Measurements from ENCODE around the gene FABP1.

FABP1 gene

DNA sequence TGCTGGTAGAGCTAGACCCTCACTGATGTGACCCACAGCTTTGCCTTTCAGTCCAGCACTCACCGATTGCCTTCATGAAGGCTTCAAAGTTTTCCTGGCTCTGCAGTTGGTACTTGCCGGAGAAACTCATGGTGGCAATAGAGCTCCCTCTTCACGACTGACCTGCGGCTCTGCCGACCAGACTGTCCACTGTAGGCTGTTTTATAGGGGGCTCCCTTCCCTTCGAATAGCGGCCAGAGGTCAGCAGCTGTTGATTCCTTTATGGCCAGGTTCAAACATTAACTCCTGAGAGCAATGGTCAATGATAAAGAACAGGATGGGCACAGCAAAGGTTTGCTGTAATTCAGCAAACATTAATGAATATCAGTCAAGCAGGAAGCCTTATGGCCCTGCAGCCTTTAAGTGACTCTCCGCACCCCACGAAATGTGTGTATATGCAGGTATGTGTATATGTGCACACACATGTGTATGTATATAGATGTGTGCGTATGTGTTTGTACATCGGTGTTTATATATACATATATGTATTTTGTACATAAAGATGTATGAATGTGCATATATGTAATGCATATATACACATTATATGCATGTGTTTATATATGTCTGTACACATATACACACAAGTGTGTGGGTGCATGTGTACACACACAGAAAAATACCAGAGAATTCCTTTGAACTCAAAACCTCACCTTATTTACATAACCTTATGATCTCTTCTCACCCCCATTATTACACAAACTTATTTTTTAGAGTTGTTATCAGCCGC is at the start of gene FABP1:
Gene FABP1 (minus strand): TSS at position 175 of the 766 bp plus-strand sequence. CDS start 45 bp downstream, at position 130.
- DNase-seq, result no peak

DNA sequence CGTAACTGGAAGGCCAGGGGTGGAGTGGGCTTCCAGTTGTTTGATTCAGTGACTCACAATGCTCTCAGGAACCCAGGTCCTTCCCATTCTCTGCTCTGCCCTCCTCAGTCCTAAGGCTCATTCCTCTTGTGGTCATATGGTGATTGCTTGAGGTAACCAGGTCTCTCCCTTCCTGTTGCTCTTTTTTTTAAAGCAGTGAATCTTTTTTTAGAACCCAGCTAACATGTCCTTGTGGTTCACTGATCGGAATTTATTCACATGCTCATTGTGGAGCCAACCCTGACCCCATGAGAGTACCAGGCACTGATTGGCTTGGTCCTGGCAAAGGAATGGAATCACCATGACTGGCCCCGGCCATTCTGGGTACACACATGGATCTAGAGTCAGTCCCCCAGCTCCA is 49.7 kb upstream of the FABP1 start:
- DNase-seq, result no peak

DNA sequence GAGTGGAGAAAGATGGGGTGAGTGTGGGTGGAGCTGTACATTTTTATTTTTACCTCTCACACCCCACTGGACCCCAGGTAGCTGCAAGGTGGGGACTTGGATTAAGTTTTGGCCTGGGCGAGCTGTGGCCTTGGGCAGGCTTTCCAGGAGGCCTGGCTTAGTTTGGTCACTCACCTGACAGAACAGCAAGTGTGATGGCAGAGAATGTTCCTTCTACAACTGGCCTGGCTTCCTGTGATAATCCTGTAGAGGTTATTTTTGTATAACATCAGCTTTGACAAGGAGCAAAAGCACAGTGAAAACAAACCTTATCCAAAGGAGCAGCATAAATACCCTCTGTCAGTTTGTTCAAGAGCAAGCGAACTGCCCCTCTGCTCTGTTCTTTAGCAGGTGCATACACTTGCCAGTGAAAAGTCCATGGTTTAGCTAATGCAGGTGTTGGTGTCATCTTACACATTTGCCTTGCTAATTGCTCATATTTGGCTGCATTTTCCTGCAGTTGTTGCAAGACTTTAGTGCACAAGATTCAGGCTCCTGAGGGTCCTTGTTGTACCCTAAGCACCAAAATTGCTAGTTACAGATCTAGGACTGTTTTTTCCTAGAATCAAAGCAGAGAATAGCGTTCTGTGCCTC is 48.6 kb upstream of the FABP1 start:
- DNase-seq, result peak; percentile 91

DNA sequence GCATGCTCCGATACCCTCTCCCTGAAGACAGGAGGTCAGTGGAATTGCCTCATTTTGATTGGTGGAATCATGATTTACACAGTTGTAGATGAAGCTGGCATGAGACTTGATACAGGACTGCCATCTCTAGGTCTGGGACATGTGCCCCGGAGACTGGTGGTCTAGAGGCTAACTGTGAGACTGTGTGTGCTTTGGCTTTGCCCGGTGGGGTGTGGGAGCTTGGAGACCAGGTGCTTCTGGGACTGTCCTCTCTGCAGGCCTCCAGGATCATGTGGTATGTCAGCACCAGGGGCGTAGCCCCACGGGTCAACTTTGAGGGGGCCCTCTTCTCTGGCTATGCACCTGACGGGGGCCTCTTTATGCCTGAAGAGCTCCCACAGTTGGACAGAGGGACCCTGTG is 45.0 kb upstream of the FABP1 start:
- DNase-seq, result no peak

DNA sequence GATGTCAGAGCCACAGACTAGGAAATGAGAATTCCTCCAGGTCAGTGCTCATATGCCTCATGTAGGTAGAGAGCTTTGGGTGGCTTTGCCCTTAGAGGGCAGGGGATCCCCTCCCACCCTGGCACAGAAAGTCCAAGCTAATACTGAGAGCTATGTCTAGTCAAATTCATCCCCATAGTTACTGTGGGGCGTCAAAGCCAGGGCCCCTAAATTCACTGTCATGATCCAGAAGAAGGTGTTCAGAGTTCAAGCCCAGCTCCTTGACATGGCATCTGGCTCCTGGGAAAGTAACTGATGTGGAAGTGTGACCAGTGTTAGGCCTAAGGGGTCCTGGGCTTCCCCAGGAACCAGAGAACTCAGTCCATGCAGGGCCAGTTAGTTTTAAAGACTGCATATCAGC is 44.1 kb upstream of the FABP1 start:
- no peak for DNase-seq

DNA sequence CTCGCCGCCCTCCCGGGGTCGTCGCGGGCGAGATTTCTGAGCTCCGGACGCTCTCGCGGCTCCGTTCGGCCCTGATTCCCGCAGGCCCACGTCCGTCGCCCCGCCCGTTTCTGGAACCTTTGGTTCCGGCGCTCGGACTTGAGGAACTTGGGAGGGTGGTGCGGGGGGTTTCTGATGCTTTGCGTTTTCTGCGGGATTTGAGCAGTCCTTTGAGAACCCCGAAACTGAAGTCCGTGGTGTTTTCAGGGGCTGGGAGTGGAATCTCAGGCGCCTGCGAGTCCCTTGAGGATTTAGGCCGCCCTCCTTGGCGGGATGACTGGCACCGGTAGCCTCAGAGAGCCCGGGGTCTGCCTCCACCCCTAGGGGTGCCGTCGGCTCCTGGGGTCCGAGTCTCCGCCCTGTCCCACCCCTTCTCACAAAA is 42.6 kb upstream of the FABP1 start:
- no peak for DNase-seq

DNA sequence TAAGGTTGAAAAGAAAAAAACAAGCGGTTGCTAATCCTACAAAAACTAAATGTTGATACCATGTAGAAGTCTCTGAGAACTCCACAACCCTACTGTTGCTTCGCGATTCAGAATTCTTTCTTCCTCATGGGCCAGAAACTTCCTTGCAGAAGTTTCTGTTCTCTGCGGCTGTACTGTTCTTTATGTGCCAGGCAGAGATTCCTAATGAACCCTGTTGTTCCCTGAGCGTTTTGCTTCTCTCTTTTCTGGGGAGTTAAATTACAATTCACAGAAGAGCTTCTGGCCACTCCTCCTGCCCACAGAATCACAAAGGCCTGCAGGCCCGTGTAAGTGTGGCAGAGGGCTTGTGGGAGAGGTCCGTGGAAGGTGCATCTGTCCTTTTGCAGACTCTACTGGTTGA is 40.5 kb upstream of the FABP1 start:
- no peak for DNase-seq

DNA sequence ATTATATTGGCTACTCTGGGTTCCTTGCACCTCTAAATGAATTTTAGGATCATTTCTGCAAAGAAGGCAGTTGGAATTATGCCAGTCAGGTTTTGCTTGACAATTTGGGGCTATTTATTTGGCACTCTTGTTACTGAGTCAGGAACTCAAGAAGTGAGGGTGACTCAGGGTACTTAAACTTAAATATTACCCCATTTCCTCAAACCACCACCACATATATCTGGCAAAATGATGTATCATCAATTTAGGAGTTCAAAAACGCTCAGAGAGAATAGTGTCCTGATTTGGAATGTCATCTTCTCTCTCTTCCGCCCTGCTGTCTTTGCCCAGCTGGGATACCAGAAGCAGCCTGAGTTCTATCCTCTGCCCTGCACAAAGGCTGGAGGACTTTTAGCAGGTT is 39.9 kb upstream of the FABP1 start:
- no peak for DNase-seq

DNA sequence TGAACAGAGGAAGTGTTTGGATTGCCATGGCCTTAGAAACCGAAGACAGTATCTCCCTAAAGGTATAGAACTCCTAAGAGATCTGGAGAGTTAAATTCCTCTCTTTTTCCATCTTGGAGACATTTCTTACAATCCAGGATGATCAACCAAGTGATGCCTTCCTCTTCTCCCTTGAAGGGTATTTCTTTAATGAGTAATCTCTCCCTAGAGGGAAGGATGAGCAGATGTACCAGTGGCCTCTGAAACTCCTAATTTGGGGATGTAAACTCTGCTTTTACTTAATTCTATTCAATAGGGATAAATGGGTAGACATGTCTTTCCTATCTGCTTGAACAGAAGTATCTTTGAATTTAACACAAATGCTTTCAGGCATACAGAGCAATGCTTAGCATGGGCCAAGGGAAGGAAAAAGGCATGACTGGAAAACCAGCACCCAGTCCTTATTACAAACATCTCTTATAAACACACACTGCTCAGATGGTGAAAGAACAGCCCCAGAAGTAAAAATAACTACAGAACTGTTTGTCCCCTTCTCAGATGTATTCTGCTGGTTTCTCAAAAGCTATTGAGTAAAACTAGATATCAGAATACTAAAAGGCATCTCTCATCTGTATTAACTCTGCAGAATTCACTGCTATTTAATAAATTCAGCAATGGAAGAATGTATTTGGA is 37.6 kb upstream of the FABP1 start:
- no peak for DNase-seq

DNA sequence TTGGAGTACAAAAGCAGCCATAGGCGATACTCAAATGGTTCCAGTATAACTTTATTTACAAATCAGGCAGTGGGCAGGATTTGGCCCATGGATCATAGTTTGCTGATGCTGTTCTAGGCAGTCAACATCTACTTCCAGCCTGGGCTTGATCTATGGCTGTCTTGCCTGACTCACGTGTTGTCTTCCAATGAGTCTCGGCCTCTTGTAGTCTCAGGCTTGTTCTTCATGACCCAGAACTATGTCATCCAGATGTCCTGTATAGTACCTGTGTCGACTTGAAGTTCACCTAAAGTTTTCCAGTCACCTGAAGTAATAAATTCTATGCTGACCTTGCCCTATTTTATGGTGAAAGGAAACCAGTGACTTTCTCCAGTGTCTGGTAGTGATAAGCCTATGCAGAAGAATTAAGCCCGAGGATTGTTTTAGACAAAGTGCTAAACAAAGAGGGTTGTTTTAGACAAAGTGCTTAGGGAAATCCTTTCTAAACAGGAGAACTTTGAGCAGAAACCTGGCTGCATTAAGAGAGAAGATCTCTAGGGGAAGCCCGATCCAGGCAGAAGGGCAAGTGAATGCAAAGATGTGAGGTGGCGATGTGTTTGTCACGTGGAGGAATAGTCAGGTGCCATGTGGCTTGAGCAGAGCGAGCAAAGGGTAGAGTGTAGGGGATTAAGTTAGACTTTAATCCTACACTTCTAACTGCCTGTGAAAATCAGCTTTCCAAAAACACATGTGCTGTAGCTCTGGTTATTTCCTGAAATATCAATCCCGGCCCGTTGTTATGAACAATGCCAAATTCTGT is 33.8 kb upstream of the FABP1 start:
- DNase-seq, result no peak

DNA sequence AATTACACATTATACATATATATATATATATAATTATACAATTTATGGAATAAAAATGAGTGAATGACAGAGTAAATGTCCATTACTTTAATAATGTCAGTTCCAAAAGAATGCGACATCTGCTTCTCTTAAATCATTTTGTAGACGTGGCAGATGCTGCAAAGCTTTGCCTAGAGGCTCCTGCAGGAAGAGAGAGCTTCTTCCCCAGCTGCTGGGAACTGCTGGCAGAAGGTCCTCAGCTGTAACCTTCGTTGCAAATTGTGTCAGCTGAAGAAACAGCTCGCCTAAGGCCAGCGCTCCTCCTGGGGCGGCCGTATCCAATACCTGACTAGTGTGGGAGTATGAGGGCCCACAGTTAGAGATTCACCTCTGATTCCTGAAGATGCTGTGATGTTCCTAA is 32.7 kb upstream of the FABP1 start:
- DNase-seq, result no peak

DNA sequence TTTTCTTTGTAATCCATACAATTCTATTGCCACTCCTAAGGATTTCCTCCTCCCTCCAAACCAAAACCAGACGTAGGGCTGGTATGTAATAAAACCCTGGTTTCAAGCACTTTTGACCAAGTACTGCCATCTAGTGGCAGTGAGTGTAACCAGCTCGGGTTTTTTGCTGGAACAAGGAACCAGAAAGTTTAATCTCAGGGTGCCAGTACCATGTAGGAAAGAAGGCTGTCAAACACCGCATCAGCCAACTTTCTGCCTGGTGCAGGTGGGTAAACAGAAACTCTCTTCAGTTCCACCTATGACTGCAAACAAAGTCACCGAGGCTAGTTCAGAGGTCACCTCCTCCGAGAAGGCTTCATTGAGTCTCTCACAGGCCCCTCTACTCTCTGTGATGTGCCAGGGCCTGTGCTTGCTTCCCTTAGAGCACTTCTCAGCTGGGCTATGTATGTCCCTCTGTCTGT is 32.1 kb upstream of the FABP1 start:
- peak; percentile 49 for DNase-seq

DNA sequence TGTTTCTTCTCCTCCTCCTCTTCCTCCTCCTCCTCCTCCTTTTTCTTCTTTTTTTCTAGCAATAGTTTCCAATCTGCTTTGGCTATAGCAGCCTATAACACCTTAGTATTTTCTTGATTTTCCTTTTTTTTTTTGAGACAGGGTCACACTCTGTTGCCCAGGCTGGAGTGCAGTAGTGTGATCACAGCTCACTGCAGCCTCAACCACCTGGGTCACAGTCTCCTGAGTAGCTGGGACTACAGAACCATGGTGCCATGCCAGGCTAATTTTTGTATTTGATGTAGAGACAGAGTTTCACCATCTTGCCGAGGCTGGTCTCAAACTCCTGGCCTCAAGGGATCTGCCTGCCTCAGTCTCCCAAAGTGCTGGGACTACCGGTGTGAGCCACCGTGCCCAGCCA is 31.6 kb upstream of the FABP1 start:
- DNase-seq, result no peak

DNA sequence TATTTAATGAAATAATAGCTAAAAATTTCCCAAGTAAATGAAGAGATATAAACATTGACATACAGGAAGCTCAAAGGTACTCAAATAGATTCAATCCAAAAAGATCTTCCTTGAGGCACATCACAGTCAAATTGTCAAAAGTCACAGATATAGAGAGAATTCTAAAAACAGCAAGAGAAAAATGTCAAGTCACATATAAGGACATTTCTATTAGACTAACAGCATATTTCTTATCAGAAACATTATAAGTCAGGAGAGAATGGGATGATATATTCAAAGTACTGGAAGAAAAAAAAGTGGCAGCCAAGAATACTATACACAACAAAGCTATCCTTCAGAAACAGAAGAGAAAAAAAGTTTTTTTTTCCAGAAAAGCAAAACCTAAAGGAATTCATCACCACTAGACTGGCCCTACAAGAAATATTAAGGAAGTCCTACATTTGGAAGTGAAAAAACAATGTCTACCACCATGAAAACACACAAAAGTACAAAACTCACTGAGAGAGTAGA is 21.1 kb upstream of the FABP1 start:
- DNase-seq, result no peak

DNA sequence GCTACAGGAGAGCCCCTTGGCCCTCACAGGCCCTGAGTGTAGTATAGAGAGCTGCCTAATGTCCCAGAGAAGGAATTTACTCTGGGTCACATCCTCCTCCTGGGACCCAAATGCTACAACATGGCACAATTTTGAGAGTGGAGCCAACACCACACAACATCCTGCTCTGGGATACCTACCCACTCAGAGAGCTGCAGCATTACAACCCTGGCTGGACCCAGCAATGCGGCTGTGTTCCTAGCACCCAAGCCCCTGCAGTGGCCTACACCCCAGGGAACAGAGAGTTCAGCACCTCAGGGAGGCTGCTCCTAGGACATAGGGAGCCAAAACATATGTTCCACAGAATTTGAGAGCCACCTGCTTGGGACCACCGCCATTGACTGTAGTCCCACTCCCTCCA is 19.3 kb upstream of the FABP1 start:
- no peak for DNase-seq

DNA sequence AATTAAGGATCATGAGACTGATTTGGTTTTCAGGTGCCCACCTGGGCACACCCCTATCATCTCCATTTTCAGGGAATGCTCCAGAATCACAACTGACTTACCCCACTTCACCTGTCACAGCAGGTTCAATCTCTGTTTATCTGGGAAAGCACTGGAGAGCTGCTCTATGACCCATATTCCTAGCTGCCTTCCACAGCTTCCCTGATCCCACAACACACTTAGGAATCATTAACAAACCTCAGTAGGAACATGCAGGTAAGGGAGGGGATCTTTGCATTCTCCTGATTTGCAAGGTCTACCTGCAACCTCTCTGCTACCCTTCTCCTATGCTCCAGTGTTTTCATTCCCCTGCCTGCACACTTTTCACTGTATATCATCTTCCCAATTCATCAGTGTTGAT is 18.7 kb upstream of the FABP1 start:
- DNase-seq, result no peak

DNA sequence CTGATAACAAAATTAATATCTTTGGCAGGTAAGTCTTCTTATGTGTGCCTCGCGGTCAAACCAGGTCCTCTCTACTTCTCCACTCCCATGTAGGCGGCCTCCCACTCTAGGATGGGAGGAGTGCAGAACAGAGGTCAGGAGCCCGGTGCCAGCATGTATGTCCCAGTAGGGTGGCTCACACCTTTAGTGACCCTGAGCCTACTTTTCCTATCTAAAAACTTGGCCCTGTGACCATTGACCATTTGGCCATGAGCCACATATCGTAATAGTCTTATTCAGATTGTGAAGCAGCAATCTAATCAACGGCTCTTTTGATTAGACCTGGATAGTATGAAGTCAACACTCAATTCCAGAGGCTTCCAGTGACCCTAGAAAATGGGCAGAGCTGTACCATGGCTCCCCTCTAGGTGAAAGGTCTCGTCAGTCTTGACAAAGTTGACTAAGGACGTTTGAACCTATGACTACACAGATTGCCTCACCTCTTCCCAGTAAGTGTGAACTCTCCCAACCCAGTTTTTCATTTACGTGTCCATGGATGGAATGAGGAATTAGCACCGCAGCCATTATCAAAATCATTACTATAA is 17.1 kb upstream of the FABP1 start:
- DNase-seq, result no peak

DNA sequence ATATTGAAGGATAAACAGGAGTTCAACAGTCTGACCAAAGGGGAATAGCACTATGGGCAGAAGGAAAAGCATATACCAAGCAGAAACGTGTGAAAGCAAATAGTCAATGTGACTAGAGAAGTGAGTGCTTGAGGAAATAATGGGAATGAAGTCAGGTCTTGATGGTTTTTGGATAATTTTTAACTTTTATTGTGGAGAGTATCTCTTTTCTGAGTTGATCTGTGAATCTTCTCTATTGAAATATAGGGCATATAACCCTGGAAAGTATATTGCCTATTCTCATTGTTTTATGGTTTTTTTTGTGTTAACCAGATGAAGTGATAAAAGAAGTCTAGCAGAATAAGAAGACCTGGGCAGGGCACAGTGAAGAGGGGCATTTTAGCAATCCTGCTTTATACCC is 16.4 kb upstream of the FABP1 start:
- DNase-seq, result no peak

DNA sequence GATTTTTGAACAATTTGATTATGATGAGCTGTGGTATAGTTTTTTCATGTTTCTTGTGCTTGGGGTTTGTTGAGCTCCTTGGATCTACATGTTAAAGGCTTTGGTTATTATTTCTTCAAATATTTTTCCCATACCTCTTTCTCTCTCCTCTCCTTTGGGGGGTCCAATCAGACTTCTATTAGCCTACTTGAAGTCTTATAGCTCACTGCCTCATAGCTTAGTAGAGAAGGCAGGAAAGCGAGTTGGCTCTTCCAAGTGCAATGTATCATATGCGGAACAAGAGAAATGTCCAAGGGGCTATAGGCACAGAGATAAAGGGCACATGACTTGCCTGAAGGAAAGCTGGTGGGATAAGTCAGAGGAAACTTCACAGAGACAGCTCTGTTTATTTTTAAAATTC is 14.1 kb upstream of the FABP1 start:
- no peak for DNase-seq

DNA sequence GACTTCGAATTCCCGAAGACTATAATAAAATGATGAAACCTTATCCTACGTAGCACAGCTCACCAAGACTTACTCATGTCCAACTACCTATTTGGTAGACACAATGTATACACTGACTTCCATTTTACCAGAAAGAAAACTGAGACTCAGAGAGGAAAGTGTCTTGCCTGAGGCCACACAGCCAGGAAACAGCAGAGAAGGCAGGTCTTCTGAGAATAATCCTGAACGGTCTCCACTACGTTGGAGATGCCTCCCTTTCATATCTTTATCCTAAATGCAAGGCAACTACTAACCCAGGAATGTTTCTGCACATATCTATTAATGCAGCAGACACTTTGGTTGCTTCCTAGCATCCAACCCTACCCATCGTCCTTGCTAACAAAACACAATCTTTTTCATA is 11.9 kb upstream of the FABP1 start:
- DNase-seq, result no peak

DNA sequence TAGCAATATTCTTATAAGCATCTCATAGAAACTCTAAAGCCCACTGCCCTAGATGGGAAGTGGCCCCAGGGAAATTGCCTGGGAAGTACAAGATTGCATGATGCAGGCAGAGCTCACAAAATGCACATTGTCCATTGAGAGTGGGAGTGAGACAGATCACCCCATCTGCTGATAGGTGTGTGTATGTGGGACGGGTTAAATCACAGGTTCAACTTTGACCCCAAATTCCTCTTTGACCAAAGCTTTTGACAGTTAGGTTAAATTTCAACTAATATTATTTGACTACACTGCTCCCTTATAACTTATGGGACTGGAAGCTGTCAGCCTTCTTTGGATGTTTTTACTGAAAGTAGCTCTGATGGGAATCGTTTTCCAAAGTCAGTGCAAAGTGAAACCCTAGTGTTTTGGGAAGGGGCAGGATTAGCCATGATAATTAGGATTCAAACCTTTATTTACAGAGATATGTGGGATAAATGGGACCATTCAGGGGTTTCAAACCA is 11.4 kb upstream of the FABP1 start:
- DNase-seq, result no peak

DNA sequence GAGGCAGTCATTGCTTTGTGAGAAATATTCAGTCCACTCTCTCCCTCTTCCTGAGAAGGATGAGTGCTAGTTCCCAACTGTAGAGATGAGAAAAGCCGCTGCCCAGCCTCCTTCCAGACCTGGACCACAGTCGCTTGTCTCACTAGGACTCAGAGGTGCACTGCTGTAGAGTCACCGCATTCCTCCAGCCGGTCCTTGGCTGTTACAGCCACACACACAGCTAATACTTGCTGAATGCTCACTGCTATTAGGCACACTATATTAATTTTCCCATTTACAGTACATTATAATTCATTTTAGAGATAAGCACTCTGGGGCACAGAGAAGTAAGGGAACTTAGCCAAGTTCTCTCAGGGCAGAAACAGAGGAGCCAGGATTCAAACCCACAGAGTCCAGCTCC is 10.0 kb upstream of the FABP1 start:
- no peak for DNase-seq

DNA sequence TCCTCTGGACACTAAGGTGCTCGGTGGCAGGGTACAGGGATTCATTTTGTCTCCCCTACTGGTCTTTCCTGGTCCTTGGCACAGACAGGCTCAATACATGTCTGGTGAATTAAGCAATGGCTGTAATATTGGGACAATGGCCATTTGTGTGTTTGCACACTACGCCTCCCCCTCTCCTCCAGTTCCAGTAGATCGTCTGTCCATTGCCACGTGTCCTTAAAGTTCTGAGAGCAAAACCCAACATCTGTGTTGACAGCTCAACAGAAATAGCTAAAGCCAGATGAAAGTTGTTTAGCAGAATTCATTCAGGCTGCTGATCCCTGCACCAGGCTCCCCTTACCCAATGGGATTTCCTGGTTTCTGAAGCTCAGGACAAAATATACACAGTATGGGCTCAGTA is 9.0 kb upstream of the FABP1 start:
- no peak for DNase-seq
